Measurements from ENCODE around the gene EML1.

Gene EML1

DNA sequence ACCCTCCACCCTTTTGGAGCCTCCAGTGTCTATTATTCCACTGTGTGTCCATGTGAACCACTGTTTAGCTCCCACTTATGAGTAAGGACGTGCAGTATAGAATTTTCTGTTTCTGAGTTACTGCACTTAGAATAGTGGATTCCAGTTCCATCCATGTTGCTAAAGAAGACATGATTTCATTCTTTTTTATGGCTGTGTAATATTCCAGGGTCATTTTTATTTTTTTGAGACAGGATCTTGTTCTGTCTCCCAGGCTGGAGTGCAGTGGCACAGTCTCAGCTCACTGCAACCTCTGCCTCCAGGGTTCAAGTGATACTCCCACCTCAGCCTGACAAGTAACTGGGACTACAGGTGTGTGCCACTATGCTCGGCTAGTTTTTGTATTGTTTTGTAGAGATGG, 31.6 kb downstream of the EML1 start:
- DNase-seq (ENCODE audit: low read depth, low spot score): no peak

DNA sequence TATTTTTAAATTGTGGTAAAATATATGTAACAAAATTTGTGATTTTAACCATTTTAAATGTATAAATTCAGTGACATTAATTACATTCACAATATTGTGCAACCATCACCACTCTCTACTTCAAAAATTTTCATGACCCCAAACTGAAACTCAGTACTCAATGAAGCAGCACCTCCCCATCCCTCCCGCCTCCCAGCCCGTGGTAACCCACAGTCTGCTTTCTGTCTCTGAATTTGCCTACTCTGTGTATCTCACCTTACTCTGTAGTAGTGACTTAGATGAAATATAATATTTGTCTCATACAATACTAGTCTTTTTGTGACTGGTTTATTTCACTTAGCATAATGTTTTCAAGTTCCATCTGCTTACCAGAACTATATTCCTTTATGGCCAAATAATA, 36.2 kb downstream of the EML1 start:
- DNase-seq (ENCODE audit: low read depth, low spot score): no peak

DNA sequence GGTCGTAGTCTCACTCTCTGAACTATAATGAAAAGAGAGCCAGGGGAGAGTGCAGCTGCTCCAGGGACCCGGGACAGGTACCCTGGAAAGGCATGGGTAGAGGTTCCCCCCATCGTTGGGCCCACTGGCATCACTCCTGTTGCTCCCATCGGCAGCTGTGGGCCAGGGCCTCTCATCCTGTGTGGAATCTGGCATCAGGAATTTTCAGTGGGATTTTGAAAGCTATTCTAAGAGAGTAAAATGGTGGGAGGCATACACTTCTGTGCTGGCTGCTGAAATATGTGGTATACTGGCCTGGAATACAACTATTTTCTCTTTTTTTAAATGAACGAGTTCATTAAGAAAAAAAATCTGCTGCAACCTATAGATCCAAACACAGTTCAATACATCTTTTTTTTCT, 38.1 kb downstream of the EML1 start:
- no peak for DNase-seq (ENCODE audit: low read depth, low spot score)

DNA sequence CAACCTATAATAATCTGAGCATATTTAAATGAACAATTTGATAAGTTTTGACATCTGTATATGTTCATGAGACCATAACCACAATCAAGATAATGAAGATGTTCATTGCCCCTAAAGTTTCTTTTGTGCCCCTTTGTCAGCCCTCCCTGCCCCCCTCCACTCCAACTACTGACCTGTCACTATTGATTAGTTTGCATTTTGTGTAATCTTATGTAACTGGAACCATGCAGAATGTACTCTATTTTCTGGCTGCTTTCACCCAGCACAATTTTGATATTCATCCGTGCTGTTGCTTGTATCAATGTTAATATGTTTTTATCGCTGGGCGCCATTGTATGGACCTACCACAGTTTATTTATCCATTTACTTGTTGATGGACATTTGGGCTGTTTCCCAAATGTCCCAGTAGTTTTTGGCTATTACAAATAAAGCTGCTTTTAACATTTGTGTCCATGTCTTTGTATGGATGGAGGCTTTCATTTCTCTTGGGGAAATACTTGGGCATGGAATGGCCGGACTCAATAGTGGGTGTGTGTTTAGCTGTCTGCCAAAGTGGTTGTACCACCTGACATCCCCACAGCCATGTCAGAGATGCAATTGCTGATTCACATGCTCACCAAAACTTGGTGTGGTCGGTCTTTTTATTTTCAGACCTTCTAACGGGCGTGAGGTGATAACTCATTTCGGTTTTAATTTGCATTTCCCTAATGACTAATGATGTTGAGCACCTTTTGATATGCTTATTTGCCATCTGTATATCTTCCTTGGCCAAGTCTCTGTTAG, 38.9 kb downstream of the EML1 start:
- DNase-seq (ENCODE audit: low read depth, low spot score): no peak

DNA sequence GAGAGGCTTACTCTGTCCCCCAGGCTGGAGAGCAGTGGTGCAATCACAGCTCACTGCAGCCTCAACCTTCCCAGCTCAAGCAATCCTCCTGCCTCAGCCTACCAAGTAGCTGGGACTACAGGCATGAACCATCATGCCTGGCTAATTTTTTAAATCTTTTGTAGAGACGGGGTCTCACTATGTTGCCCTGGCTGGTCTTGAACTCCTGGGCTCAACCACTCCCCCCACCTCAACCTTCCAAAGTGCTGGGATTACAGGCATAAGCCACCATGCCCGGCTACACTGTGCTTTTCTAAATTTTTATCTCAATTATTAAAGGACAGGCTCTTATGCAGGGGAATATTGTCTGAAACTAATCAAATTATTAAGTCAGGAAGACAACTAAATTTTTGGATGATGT, 44.6 kb downstream of the EML1 start:
- no peak for DNase-seq (ENCODE audit: low read depth, low spot score)

DNA sequence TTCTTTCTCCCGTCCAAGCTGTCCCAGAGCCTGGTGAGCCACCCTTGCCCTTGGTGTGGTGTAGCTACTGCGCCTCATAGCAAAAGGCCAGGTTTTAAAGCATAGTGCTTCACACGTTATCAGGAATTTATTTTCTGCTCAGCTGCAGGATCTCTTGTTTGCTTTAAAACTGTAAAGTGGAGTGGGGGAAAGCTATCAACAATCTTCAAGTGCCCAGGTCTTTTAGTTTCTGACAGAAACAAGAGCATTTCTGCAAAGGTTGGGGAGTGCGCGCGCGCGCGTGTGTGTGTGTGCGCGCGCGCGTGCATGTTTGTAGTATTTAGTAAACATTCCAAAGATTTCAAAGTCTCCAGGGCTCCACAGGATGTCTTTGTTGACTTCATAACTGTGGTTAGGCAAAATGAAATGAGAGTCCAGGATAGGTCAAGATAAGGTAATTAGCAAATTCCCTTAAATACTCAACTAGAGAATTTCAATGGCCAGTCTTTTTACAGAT, 45.5 kb downstream of the EML1 start:
- DNase-seq (ENCODE audit: low read depth, low spot score): no peak

DNA sequence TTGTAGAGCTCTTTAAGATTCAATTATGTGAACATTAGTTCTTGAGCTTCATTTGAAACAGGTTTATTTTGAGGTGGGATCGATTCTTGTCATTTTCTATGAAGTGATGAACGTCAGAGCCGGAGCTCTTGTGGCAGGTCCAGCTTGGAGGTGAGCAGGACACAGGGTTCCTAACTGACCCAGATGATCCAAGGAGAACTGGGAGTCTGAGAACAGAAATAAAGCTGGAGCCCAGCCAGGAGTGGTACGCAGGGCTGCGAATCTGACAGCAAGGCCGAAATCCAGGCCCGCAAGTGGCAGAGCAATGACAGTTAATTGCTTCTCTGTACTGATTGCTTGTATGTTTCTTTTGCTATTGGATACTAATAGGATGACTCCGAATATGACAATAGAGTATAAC, 46.5 kb downstream of the EML1 start:
- no peak for DNase-seq (ENCODE audit: low read depth, low spot score)

DNA sequence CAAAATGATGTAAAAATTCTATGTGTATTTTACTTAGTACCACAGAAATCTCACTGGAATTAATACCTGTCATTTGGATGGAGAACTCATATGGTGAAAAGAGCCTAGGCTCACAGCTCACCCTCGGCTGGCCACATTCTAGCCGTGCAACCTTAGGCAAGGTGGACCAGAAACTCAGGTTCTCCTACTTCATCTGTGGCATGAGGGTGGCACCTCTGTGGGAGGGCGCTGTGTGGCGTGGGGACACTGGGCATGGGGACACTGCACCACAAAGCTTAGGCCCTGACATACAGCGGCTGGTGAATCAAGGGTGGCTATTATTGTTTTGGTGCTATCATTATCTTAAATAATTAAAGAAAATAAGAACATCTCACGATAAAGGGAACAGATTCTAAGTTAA, 47.1 kb downstream of the EML1 start:
- no peak for DNase-seq (ENCODE audit: low read depth, low spot score)

DNA sequence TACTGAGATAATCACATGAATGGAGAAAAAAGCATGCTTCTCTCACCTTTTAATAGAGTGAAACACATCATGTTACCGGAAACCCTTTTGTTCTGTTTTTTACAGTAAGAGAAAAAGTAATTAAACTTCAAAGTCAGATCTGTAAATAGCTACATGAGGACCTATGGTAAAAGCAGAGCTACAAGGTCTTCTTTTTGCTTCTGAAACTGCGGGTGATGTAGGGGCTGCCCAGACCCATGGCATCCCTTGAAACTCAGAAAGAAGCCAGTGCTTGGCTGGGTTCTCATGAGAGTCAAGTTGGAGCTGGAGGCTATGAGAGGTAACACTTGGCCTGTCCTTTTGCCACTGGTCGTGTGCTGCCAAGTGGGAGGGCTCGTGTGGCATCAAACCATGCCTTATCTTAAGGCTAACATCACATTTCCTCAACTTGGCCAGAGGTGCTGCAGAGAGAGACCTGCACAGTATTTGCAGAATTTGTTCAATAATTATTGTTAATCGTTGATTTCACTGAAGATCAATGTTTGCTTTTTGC, 47.6 kb downstream of the EML1 start:
- DNase-seq (ENCODE audit: low read depth, low spot score): no peak

DNA sequence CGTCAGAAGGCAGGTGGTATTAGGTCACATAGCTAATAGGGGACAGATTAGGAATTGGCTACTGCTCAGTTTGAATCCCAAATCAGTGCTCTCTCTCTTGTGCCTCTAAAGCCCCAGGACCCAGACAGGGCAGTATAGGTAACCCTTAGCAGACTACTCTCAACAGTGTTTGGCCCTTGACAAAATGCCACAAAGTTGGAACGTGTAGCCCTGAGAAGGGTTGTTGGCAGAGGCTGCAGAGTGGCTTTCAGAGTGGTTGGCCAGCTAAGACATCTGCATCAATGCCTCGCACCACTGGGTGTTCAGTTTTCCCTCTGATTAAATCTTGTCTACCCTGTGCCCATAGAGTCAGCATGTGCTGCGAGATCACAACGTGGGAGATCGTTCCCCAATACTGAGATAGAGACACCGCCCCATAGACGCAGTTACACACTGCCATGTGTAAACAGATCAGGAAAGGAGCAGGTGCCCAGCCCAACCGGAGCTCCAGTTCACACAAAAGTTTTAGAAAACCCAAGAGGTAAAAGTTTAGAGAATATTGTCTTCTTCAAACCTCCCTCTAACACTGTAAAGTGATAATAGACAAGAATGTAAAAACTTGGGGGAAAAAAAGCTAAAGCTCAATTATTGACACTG, 48.3 kb downstream of the EML1 start:
- no peak for DNase-seq (ENCODE audit: low read depth, low spot score)

DNA sequence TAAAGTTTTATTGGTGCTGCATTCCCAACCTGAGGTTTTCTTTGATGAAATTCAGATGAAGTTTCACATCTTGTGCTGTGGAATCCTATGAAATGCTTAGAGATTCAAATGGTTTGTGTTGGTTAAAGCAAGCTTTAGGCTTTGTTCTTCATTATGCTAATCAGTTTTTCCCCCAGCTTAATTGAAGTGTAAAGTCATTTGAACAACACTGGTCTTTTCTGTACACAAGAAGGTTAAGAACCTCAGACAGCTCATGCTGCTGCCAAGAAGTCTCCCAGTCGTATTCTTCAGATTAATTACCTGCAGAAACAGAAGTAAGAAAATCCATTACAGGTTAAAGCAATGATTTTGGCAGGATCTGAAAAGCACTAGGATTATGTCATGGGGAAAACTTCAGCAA, 48.9 kb downstream of the EML1 start:
- no peak for DNase-seq (ENCODE audit: low read depth, low spot score)

DNA sequence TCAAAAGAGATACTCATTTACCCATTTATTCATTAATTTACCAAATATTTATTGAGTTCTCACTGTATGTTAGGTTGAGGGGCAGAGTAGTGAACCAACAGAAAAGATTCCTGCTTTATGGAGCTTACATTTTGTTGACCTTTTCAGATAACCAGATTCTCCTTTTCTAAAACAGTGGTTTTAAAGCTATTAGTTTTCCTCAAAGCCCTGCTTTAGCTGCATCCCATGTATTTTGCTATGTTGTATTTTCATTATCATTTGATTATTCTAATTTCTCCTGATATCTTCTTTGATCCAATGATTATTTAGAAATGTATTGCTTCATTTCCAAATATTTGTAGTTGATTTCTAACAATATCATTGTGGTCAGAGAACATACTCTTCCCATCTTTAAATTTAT, 53.6 kb downstream of the EML1 start:
- DNase-seq (ENCODE audit: low read depth, low spot score): no peak

DNA sequence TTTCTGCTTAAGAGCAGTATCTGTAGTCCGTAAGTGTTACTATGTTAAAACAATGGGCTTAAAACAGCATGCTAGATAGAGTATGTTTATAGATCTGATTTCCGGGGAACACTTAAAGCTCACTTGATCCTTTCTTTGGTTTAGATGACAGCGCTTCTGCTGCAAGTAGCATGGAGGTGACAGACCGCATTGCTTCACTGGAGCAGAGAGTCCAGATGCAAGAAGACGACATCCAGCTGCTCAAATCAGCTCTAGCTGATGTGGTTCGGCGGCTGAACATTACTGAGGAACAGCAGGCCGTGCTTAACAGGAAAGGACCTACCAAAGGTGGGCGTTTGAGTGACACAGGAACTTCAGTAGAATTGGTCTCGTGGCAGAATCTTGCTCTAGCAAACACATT, 57.5 kb downstream of the EML1 start:
- no peak for DNase-seq (ENCODE audit: low read depth, low spot score)

DNA sequence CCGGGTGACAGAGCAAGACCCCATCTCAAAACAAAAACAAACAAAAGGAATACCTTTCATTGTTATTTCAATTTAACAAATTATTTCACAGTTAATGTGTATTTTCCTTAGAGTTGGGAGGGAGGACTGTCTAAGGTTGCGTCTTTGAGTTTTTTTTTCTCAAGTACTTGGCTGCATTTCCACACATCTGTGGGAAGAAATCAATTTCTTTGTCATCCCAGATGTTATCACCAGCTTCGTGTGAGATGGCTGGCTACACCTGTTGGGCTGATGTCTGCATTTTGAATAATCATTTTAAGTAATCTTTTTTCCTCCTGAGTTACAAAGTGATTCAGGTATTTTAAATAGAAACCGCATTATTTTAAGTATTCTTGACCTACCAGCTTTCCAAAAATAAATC, 59.4 kb downstream of the EML1 start:
- no peak for DNase-seq (ENCODE audit: low read depth, low spot score)

DNA sequence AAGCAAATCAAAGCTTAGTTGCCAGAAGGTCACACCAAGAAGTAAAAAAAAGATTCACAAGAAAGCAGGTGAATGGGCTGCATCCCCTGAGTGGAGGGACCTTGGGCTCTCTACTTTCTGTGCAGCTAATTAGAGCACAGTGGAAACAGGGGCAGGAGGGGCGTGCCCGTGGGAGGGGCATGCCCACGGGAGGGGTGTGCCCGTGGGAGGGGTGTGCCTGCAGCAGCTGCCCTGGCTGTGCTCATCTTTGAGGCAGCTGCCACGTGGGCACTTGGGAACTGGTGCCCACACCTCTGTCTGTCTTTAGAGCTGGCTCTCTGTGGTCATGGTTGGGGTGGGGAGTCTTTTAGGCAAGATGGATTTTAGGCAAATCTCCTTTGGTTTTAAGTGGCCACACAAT, 60.0 kb downstream of the EML1 start:
- DNase-seq (ENCODE audit: low read depth, low spot score): no peak

DNA sequence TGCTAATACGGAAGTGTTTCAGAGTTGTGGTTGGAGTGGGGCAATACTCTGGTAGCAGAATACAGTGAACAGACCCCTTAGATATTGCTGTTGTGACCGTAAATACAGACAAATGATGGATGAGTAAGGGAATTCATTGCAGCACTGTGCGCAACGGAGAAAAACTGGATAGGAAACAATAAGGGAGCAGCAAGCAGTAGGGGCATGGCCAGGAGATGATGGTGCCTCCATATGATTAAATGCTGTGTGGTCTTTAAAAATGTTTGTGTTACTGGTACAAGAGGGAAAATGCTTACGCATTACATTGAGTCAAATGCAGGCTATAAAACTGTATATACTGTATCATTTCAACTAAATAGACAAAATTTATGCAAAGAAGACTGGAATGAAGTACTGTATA, 61.6 kb downstream of the EML1 start:
- DNase-seq (ENCODE audit: low read depth, low spot score): no peak

DNA sequence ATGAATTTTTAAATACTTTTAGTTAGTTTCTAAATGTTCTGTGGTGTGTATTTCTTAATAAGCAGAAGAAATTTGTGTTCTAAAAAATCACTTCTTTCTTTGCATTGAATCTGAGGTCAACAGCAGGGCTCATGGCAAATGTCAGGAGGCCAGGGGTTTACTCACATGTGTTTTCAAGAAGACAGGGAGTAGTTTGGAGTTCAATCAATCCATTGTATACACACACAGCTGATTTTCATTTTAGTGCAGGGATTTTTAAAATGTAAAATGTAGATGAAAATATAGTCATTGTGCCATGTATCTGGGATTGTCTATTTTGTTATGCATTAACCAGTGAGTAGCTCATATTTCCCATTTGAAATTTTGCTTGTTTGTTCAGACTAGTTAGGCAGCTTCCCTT, 62.1 kb downstream of the EML1 start:
- no peak for DNase-seq (ENCODE audit: low read depth, low spot score)

DNA sequence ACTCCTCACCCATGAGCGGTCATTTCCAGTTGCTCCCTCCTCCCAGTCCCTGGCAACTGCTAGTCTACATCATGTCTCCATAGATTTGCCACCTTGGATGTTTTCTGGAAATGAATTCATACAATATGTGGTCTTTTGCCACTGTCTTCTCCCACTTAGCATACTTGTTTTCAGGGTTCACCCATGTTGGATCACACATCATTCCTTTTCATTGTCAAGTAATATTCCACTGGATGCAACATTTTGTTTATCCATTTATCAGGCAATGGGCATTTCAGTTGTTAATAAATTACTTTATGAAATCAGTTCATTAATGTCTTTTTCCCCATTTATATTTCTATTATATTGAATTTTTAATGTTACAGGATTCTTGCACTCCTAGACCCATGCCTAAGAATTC, 64.3 kb downstream of the EML1 start:
- DNase-seq (ENCODE audit: low read depth, low spot score): no peak

DNA sequence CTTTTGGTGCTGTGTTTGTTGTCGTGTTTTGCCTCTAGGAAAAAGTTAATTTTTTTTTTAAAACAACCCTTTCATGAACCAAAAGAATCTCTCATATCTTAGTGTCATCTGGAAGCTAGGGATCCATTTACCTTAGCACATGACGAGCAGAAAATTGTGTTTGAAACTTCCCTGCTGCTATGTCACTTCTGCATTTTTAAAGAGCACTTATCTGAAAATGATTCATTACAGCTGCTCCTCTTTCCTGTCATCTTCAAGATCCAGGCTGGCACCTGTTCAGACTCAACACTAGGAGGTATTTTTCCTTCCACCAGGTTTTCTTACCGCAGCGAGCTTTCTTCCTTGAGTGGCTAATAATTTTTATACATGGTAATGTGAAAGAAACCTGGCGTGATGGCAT, 67.0 kb downstream of the EML1 start:
- no peak for DNase-seq (ENCODE audit: low read depth, low spot score)

DNA sequence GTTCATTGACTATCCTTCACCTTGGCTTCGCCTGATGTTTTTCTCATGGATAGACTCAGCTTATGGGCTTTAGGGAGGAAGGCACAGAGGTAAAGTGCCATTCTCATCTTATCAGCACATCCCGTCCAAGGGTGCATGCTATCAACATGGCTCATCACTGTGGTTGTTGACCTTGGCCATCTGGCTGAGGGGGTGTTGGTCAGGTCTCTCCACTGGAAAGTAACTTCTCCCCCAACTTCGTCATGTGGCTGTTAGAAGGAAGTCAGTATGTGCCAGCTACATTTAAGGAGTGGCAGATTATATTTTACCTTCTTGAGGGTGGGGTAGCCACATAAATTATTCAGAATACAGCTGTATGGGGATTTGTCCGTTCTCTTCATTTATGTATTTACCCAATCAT, 68.9 kb downstream of the EML1 start:
- DNase-seq (ENCODE audit: low read depth, low spot score): no peak

DNA sequence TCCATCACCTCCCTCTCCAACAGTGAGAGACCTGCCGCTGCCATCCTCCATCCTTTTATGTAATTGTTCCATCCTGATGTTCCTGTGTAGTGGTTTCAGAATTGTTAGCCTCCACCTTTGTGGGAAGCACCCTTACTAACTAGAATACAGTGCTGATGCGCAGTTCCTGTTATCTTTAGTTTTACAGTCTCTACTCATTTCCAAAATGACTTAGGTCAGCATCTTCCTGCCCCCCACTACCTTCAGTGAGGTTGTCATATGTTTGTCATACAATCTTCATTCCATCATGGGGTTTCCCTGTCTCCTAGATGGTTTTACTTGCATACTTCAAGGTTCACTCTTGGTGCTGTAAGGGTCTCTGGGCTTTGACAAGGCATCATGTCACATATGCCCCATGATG, 69.8 kb downstream of the EML1 start:
- no peak for DNase-seq (ENCODE audit: low read depth, low spot score)

DNA sequence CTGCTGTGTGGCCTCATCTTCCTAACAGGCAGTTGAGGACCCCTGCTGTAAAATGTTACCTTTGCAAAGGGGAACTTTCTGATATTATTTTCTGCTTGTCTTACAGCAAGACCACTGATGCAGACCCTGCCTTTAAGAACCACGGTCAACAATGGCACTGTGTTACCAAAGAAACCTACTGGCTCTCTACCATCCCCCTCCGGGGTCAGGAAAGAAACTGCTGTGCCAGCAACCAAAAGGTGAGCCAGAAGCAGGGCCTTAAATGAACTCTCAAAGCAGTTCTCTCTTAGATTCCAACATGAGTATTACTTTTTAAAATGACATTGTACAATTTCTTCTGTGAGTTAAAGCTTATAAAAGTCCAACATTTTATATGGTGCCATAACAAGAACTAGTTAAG, 72.2 kb downstream of the EML1 start:
- DNase-seq (ENCODE audit: low read depth, low spot score): no peak

DNA sequence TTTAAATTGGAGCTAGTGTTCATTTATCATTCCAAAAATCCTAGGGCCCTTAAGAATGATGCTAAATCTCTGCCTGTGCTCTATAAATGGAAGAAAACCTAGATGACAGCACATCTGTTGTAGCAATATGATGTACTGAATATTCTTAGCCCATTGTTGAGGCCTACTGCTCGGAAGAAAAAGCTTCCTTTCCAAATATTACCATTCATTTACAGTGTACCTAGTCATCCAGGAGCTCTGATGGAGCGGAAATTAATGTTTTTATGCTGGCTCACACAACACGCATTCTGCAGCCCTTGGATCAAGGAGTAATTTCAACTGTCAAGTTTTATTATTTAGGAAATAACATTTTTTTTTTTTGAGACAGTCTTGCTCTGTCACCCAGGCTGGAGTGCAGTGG, 77.4 kb downstream of the EML1 start:
- no peak for DNase-seq (ENCODE audit: low read depth, low spot score)
